D721Med (cell line): ENCODE measurements around the gene IGSF23.
"Not testable (repeated sequence)": the region's sequence is repeated elsewhere in the genome, so short reads cannot be mapped to it uniquely, and the experiment has no call there.

Source experiments
- DNase-seq: peaks from one replicate; pipeline ENCODE4 v3.0.0; 2011; ENCODE audit warnings: low spot score; ENCODE audit not compliant: insufficient read length
- FAIRE-seq: peaks from 2 replicates; lab custom pipeline; 2011; peaks lifted over from hg19 to GRCh38; lab: Jason Lieb, UNC
- TF ChIP-seq, protein P1 (sequence below): IDR thresholded peaks from 2 replicates; pipeline ENCODE4 v1.5.1; 2012; ENCODE audit warnings: mild to moderate bottlenecking, control low read depth; ENCODE audit not compliant: insufficient read depth; ENCODE audit errors: missing control alignments

Gene IGSF23

DNA sequence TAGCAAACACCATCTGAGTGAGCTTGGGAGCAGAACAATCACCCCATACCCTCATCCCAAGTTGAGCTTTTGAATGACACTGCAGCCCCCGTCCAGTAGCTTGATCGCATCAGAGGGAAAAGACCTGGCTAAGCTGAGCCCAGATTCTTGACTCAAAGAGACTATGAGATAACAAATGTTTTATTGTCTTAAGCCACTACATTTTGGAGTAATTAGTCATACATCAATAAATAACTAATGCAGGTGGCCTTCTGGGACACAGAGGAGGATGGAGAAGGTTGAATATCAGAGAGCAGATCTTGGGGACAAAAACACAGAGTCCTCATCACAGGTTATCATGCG is 24.6 kb upstream of the IGSF23 start:
- DNase-seq (no peak), FAIRE-seq (no peak)
- TF ChIP-seq, protein P1, sequence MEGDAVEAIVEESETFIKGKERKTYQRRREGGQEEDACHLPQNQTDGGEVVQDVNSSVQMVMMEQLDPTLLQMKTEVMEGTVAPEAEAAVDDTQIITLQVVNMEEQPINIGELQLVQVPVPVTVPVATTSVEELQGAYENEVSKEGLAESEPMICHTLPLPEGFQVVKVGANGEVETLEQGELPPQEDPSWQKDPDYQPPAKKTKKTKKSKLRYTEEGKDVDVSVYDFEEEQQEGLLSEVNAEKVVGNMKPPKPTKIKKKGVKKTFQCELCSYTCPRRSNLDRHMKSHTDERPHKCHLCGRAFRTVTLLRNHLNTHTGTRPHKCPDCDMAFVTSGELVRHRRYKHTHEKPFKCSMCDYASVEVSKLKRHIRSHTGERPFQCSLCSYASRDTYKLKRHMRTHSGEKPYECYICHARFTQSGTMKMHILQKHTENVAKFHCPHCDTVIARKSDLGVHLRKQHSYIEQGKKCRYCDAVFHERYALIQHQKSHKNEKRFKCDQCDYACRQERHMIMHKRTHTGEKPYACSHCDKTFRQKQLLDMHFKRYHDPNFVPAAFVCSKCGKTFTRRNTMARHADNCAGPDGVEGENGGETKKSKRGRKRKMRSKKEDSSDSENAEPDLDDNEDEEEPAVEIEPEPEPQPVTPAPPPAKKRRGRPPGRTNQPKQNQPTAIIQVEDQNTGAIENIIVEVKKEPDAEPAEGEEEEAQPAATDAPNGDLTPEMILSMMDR, result no peak

- no peak for FAIRE-seq
- TF ChIP-seq, protein P1, result no peak
- DNase-seq, result no peak
Observed at GRCh38 chr19:44590245-44591059, 22.9 kb upstream of the IGSF23 start.

GRCh38 chr19:44591340-44591993 is 21.9 kb upstream of the IGSF23 start:
- not testable (repeated sequence) for FAIRE-seq, DNase-seq

GRCh38 chr19:44592451-44592890 is 20.9 kb upstream of the IGSF23 start:
- TF ChIP-seq, protein P1, result no peak
- no peak for DNase-seq
- FAIRE-seq, result no peak

GRCh38 chr19:44593294-44593693 is 20.1 kb upstream of the IGSF23 start:
- no peak for FAIRE-seq

DNA sequence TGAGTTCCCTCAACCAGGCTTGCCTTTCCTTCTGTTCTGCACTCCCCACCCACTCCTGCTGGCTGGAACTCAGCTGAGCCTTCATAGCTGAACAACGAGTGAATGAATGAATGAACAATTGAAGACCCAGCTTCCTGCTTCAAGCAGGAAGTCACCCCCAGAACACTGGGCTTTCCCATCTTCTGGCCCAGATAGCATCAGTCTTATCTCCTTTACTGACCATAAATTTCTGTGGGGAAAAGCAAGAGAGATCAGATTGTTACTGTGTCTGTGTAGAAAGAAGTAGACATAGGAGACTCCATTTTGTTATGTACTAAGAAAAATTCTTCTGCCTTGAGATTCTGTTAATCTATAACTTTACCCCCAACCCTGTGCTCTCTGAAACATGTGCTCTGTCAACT is 19.5 kb upstream of the IGSF23 start:
- DNase-seq, FAIRE-seq: not testable (repeated sequence)

More at GRCh38 chr19:44593294-44593693, 20.1 kb upstream of the IGSF23 start:
- DNase-seq, result no peak
- TF ChIP-seq, protein P1, result no peak

DNA sequence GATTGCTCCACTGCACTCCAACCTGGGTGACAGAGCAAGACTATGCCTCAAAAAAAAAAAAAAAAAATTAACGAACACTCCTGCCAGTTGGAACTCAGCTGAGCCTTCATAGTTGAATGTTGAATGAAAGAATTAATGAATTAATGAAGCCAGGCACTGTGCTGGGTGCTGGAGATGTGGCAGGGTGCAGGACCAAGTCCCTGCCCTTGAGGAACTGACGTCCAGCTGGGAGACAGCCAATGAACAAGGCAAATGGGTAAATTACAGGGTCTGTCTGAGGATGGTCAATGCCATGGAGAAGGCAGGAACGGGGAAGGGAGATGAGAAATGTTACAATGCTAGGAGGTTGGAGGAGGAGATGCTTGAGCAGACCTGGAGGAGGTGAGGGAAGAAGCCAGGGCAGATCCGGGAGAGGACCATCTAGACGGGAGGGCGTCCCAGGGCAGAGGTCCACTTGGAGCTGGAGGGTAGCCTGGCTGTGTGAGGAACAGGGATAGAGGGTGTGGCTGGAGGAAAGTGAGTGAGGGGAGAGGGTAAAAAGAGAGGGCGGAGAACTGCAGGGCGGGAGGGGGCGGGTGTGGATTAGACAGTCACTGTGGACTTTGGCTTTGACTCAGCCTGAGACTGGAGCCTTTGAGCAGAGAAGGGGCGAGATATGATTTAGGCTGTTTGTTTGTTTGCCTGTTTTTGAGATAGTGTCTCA is 16.8 kb upstream of the IGSF23 start:
- FAIRE-seq (no peak), DNase-seq (no peak)
- TF ChIP-seq, protein P1, result no peak

- DNase-seq, result no peak
- TF ChIP-seq, protein P1, result no peak
- FAIRE-seq, result no peak
Observed at GRCh38 chr19:44597131-44597491, 16.3 kb upstream of the IGSF23 start.
